NCI-H2029 treated with DMSO at 0.1 percent for 48 hours (cell line): ENCODE data around the gene POU3F1.

ENCODE experiments used
- DNase-seq: peaks from one replicate; lab custom pipeline; 2025; lab: John Stamatoyannopoulos, UW

POU3F1 gene

DNA sequence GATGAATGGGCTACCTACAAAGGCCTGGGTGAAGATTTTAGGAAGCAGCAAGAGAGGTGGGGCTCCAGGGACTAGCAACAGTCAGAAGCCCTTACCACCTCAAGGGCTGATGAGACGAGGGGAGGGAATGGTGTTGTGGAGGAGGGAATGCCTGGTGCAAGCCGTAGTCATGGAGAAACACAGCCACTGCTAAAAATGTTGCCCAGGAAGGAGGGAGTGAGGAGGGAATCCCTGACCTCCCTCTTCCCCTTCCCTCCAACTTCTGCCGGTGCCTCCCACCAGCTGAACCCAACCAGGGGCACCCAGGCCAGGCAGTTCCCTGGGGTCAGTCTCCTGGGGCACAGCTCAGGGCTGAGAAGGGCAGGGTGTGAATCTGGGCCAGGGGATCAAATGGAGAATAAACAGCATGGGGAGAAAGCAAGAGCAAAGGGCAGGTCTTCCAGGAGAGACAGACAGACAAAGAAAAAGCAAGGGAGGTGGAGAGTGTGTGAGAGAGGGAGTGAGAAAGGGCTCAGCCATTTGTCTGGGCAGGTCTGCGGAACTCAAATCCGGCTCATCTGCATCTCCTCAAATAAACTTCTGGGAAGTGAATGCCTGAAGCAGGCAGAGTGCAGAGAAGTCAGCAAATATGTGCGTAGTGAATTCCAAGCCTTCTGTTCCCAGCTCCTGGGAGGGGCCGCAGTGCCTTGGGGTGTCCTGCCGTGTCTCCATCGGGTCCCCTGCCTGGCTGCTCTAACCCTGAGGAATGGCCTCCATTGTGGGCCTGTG is 27.1 kb upstream of the POU3F1 start:
- no peak for DNase-seq

DNA sequence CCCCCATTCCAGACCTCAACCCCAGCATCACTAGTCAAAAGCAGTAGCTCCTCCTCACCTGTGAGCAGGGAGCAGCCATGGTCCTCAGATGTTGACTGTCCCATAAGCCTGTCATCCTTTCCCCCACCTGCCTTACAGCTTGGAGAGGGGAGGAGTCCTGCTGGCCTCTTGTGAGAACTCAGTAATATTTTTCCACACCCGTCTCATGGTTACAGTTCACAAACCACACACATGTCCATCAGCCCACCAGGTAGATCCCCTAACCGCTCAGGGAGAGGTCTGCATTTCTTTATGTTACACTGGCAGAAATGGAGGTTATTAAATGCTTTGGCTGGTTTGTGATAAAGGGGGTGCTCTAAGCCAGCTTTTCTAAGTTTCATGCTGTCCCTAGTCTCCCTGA is 26.3 kb upstream of the POU3F1 start:
- no peak for DNase-seq

DNA sequence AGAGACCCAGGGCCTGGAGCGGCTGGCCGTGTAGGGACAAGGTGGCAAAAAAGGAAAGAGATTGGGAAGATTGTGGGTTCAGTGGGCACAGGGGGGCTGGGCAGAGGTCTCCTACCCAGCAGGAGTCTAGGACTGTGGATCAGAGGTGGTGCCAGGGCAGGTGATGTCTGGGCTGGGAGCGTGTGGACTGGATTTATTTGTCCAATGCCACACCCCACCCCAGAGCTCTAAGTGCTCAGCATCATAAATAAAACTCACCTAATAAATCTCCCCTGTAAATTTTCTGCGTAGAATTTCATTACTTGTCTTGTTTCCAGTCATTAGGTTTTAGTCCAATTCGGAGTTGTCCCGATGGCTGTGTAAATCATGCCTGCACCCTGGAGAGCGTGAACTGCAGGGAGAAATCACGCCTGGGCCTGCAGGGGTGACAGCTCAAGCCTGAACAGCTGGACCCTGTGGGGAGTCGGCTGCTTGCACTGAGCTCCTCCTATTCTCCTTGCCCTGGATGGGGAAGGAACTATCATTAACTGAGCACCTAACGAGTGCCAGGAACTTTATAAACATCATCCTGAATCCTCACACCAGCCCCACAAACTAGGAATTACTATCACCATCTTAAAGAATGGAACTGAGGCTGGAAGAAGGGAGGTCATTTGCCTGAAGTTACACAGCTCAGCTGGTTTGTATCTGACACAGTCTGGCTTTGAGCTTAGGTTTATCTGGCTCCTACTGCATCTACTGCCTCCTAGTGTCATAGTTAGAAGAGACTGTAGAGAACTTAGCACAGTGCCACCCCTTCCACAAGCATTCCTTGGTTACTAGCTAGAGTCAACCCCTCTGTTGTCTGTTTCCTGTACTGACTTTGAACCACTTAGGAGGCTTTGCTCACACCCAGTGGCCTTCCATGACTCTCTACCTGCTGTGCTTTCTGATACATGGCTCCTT is 25.0 kb upstream of the POU3F1 start:
- no peak for DNase-seq

DNA sequence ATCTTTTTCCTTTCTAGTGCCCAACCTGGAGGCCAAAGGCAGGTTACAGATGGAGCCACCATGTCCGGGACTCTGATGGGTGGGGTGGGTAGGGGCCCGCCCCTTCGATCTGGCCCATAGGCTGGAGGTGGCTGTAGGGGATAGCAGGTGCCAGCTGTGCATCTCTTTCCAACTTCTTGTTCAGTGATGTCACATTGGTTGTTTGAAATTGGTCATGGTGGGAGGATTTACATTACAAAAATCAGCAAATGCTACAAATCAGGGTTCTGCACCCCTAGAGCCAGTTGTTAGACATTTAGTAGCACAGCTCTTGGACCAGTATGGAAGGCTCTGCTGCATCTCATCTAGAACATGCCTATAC is 22.4 kb upstream of the POU3F1 start:
- DNase-seq, result no peak

DNA sequence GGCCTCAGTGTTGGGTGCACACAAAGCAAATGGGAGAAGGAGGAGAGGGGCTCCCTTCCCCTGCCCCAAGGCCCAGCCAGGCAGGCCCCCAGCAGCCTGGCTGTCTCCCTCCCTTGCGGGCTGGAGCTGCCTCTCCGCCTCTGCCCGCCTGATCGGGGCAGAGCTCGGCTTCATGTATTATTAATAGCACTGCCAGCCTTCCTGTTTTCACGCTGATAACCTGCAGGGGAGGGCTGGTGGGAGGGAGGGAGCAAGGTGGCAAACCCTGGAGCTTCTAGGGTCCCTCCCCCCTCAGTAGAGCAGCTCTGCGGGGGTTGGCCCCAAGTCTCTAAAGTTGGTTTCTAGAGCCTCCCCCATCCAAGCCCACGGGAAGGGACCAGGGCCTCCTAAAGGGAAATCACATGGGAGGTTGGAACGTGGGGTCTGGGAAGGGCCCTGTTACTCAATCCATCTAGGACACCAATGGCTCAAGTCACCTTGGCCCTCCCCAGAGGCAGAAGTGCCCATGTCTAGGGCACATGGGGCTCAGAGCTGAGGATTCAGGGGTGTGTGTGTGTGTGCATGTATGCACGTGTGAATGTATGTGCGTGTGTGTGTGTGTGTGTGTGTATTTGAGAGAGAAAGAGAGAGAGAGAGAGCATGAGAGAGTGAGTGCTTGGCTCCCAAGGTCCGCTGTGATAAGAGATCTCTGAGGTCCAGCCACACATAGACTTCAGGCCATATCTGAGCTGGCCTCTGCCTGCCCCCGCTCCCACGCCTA is 21.8 kb upstream of the POU3F1 start:
- DNase-seq, result no peak

DNA sequence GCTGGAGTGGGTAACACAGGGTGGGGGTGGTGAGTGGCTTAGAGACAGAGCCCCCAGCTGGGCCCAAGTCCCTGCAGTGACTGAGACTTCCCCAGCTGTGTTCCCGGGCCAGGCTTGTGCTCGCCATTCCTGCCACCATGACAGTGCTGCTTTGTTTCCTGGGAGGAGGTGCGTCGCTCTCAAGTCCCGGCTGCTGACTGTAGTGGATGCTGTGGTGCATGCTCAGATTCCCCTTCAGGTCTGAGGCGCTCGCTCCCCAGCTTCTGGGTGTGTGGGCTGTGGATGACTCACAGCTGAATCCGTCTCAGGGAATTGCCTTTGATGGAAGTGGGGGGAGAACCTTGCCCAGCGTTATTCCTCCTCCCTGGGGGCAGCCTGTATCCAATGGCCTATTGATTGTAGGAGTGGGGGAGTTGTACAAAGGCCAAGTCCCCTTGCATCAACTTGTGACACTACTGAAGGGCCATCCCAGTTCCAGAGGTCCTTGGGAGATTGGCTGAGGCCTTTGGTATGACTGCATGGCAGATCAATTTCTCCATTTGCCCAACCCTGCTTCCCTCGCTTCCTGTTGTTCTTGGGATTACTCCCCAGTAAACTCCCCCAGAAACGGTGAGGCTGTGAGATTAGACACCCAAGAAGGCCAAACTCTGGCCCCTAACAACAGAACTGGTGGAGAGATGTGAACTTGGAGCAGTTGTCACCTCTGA is 17.8 kb upstream of the POU3F1 start:
- no peak for DNase-seq

DNA sequence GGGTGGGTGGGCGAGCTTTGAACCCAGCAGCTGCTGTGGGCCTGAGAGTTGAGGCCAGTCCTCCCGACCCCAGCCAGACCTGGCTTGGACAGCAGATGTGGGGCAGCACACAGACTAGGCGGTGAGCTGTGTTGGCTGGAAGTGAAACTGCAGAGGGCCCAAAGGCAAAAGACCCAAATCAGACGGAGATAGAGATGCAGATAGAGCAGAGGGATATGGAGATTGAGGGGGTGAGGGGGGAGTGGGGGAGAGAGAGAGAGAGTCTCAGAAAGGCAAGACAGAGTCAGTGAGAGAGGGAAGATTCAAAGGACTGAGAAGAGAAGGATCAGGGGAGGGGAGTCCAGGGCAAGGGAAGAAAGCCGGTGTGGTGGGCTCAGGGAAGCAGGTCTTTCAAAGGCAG is 17.0 kb upstream of the POU3F1 start:
- DNase-seq, result no peak

DNA sequence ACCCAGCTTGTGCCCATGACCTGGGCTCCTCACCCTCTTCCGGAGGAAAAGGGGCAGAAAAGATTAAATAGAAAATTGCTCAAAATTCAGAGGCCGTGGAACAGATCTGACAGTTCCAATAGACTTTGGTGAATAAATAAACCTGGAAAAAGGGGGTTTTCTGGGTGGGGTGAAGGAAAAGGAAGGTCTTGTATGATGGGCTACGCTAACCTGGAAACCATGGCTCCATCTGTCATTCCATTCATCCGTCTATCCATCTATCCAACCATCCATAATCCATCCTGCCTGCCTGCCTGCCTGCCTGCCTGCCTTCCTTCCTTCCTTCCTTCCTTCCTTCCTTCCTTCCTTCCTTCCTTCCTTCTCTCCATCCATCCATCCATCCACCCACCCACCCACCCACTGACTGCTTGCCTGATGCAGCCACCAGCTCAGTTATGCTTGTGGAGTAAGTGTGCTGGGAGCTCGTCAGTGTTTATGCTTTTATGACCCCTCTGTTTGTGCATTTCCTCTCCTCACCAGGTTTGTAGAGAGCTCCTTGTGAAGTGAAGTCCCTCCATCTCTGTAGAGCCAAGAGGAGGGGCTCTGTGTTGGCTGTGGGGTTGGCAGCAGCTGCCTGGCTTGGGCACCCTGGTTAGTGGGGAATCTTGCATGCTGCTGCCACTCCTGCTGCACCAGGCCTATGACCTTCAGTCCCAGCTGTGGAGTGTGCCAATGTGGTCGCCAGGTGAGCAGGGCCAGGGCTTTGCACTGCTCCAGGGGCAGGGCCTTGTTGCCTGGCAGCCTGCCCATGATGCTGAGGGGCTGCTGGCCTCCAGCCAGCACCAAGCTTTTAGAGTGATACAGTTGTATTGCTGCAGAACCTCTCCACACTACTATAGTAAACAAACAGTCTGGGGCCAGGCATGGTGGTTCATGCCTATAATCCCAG is 16.0 kb upstream of the POU3F1 start:
- DNase-seq, result peak; percentile 100

DNA sequence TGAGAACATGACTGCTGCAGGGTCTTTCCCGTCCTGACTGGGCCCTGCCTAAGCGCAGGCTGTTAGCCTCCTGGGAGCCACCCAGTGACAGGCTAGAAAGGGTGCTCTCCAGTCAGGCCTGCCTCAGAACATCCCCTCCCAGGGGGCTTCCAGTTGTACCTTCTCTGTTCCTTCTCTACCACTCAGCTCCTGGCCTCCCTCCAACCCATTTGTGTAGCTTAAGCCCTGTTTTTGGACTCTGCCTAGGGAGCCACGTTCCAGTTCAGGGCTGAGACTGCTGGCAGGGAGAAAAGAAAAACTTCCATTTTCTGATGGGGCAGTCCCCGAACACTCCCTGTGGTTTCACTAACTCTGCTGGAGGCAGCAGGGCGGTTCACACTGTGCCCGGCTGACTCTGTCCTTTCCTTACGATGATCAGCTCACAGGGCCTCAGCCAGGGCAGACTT is 15.3 kb upstream of the POU3F1 start:
- DNase-seq, result no peak

DNA sequence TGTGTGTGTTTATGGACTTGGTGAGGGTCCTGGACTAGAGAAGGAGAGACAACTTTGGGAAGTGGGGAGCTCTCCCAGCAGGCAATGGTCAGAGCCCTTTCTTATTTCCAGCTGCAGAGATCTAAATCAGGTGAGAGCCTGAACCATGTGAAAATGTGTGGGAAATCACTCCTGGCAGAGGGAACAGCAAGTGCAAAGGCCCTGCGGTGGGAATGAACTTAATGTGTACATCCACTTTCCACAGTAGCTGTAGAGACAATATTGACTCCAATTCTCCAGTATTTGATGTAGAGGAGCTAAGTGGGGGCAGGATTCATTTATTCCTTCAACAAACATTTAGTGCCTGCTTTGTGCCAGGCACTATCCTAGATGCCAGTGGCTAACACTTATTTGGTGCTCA is 14.7 kb upstream of the POU3F1 start:
- DNase-seq, result no peak

DNA sequence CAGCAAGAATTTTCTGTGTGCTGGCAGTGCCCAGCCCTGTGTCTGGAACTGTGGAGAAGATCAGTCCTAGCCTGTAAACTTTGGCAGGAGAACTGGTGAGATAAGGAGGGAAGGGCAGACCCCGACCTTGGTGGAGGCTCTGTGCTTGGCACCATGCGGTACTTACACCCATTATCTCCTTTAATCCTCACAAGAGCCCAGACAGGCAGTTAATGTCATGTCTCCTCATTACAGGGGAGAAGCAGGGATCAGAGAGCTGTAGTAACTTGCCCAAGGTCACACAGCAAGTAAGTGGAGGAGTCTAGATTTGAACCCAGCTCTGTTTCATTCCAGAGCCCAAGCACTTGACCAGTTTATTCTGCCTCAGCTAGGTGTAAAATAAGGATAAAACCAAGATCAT is 13.9 kb upstream of the POU3F1 start:
- no peak for DNase-seq

DNA sequence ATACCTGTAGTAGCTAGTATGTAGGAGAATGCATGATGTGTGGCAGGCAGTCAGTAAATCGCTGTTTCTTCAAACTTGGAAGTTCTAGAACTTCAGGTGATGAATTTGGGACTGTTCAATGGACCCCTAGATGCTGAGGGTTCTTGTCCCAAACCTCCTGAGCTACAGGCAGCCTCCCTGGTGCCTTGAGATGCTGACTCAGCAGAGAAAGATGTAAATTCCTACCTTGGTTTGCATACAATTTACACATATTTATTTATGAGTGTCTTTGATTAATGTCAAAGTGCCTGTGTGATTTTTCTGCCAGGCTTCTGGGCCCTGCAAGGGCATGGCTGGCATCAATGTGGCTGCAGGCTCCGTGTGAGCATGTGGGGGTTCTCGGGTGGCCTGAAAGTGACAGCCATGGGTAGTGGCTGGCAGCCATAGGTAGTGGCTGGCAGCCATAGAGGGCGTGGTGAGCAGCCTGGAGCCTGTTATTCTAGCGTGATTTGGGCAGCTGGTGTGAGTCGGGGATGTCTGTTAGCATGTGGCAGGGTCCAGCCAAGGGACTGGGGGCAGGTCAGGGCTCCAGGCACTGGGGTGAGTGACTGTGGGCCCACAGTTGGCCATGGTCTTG is 13.2 kb upstream of the POU3F1 start:
- DNase-seq, result no peak

DNA sequence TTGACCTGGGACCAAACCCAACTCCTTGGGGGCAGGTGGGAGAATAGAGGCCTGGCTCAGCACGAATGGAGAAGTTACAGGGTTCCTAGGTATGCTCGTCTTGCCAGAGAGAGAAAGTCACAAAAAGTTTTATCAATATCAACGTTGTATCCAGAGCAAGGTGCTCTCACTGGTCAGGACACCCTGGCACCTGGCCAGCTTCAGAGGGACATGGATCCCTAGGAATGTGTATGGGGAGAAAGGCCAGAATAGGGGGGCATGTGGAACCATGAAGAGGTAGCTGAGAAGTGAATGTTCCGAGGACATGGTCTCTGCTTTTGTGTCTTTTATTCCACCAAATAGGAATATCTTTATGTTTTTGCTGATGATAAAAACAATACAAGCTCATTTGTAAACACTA is 9.4 kb upstream of the POU3F1 start:
- DNase-seq, result no peak

DNA sequence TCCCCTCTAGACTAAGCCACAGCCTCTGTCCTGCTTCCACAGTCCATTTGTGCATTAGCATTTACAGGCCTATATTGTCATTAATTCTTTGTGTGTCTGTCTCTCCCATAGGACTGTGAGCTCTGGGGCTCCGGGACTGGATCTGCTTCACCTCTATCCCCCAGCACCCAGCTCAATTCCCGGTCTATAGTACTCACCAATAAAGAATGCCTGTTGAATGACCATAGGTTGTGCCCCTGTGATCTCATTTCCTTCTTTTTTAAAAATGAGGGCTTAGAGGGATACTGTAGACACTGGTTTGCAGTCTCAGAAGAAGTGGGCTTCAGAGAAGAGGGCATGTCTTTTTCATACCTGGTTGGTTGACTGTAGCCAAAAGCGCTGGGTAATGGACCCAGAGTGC is 8.8 kb upstream of the POU3F1 start:
- DNase-seq, result no peak

DNA sequence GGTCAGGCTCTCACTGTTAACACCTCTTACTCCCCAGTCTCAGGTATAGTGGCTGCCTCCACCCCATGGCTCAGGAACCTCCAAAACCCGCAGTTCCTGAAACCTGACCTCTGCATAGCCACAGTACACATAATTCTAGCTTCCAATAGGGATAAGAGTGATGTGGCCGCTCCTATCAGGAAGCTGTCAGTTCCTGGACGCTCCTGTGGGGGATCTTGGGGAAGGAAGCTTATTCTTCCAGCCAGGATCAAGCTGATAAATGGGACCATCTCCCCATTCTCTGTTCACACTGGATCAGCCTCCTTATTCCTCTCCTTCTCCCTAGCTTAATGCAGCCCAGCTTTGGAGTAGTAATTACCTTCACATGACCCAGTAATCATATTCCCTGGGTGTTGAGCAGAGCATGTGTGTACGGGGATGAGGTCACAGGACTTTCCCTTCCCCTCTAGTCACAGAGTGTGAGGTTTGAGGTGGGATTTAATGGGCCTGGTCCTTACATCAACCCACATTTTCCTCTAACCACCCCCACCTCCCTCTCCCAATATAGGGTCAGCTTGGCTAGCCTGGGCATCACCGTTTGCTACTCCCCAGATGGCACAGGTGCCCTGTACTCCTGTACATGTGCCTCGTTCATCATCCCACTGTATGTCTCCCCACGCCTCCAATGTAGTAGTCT is 7.0 kb upstream of the POU3F1 start:
- DNase-seq, result peak; percentile 94

DNA sequence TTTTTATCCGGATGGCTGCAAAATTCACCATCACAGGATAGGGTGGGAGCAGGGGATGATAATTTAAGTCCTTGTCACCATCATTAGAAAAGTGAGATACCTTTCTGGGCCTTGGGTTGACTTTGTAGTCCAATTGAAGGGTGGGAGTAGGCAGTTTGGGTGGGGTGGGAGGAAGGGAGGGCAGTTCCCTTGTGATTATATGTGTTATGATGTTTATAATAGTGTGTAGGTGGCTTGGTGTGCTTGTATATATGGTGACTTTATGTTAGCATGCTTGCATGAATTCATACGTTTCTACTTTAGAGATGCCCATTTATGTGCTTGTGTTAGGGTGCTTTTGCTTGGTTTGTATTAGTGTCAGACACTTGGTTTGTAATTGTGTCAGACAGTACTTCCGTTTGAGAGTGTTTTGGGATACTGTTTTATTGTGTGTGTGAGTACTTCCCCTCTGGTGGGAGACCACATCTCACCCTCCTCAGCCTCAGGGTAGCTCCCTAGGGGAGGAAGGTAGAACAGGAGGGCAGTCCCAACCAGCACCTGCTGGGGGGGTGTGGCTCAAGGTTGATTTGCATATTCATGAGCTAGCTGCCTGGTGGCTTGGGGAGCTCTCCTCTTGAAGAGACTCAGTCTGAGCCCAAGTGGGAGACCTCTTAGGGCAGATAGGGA is 6.3 kb upstream of the POU3F1 start:
- DNase-seq, result no peak

DNA sequence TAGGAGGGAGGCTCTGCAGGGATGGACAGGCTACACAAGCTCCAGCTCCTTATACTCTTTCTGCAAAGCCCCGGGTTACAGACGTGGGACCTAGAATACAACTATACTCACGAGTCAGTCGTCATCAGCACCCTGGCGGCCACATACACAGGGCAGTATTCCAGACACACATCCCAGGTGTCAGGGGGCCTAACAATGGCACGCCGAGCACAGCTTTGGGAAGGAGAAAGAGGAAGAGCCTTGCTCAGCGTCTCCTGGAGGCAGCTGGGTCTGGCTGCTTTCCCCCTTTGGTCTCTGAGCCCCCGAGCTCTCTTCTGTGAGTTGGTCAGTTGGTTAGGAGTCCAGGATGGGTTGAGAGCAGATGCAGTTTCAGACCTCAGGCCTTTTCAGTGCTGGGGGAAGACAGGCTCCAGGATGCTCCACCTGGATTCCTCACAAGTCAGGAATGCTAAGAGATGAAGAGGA is 4.5 kb upstream of the POU3F1 start:
- DNase-seq, result no peak

DNA sequence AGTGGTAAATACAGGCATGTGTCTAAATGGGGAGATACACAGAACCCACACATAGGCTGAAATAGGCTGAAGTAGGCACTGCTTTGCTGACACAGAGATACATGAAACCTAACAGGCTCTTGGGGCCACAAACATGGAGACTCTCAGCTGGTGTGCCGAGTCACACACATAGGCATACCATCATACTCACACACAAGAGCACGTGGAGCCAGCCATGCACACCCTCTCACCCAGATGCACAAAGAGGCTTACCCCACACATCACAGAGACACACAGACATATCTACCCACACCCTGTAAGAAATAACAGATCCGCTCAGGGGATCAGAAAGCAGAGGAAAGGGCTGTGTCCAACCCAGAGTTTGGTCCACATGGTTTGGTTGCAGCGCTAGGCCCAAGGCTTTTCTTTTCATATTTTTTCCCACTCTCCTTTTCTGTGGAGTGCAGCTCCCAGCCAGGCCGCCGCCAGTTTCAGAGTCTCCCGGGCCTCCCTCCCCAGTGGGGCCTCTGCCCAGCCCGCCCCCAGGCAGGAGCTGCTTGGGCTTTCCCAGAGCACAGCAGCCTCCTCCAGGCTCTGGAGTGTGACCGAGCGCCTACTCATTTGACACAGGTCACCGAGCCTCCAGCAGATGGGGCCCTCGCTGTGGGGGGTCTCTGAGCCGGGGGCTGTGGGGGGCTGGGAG is 3.9 kb upstream of the POU3F1 start:
- DNase-seq, result no peak
